COLO668 (cell line): Measurements from ENCODE around the gene KLHL17.
"Not testable (repeated sequence)": the region's sequence is repeated elsewhere in the genome, so short reads cannot be mapped to it uniquely, and the experiment has no call there.

Experiments
- DNase-seq: peaks from one replicate; lab custom pipeline; 2025; ENCODE audit not compliant: unreplicated experiment; lab: John Stamatoyannopoulos, UW

Gene KLHL17

GRCh38 chr1:997713-997992 is 37.3 kb downstream of the KLHL17 start:
- DNase-seq, result no peak

- no peak for DNase-seq
Observed at GRCh38 chr1:997993-998744, 37.8 kb downstream of the KLHL17 start.

- no peak for DNase-seq
Observed at GRCh38 chr1:998745-998994, 38.3 kb downstream of the KLHL17 start.

GRCh38 chr1:998995-999724 is 38.8 kb downstream of the KLHL17 start:
- DNase-seq, result peak; percentile 88

GRCh38 chr1:999725-1000356 is 39.5 kb downstream of the KLHL17 start, which contains the start of gene HES4:
Gene HES4 (minus strand): TSS chr1:1000097. CDS start chr1:999973, 124 bp downstream.
- DNase-seq, result peak; percentile 98

GRCh38 chr1:1000357-1001056 is 40.1 kb downstream of the KLHL17 start:
- DNase-seq, result peak; percentile 95

- DNase-seq, result no peak
Observed at GRCh38 chr1:1001057-1001783, 40.8 kb downstream of the KLHL17 start.

GRCh38 chr1:1003618-1004419 is 43.4 kb downstream of the KLHL17 start:
- no peak for DNase-seq

- no peak for DNase-seq
Observed at GRCh38 chr1:1004420-1004779, 44.0 kb downstream of the KLHL17 start.

GRCh38 chr1:1004780-1005697 is 44.7 kb downstream of the KLHL17 start:
- peak; percentile 58 for DNase-seq

- DNase-seq, result no peak
Observed at GRCh38 chr1:1005774-1006304, 45.5 kb downstream of the KLHL17 start.

- DNase-seq, result peak; percentile 93
Observed at GRCh38 chr1:1006305-1007159, 46.1 kb downstream of the KLHL17 start.

GRCh38 chr1:1010131-1010530 is 49.7 kb downstream of the KLHL17 start:
- DNase-seq, result not testable (repeated sequence)

GRCh38 chr1:1011396-1011949 is 51.1 kb downstream of the KLHL17 start:
- DNase-seq, result no peak

GRCh38 chr1:1012736-1013104 is 52.3 kb downstream of the KLHL17 start:
- not testable (repeated sequence) for DNase-seq

- peak; percentile 96 for DNase-seq
Observed at GRCh38 chr1:1013105-1013921, 52.9 kb downstream of the KLHL17 start, which contains the start of gene ISG15. Gene ISG15 (plus strand): TSS chr1:1013497. CDS start chr1:1013574, 77 bp downstream.
